ENCODE results near the gene TTC39A.

TTC39A gene

DNA sequence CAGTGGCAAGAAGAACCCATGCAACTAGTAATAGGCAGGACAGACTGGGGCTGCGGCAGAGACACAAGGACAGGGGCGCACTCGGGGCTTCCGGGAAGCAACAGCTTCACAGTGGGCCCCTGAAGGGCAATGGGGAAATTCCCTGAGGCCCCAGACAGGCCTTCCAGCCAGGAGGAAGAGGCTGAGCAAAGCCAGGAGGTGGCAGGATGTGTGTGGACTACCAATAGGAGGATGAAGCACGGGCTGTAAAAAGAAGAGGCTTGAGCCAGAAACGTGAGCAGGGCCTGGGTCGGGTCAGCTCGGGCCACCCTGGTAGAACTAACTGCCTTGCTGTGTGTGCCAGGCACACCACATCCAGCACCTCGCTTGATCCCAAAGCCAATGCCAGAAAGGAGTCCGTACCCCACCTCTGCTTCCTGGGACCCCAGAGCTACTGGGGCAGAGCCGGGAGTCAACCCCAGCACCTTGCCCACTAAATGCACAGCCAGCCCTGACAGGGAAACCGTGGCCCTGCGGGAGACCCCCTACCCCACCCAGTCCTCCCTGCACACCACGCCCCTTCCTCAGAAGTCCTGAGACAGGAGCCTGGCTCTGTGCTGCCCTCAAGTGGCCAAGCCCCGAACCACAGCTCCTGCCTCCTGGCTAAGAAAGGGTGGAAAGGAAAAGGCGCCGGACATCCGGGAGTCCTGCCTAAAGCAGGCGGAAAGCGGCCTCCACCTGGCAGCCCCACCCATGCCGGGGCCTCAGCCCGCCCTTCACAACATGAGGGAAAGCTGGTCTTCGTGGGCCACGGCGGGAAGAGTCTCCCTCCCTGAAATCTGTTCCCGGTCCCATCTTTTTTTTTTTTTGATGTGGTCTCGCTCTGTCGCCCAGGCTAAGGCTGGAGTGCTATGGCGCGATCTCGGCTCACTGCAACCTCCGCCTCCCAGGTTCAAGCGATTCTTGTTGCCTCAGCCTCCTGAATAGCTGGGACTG lies 33.7 kb downstream of the TTC39A start:
- DNase-seq, result peak; percentile 87

DNA sequence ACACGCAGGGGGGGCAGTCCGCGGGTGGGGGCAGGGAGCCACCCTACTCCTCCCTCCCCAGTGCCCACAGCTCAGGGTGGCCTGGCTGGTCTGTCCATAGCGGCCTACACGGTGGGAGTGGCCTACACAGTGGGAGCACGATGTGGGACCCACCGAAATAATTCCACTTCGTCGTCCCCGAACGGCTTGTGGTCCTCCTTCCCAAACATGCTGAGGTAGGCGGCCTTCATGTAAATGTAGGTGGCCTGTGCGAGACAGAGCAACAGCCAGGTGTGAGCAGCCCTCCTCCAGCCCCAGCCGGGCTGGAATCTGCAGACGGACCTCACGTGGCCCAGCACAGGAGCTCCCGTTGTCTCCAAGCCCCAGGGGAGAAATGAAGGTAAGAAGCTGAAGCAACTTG lies 34.4 kb downstream of the TTC39A start:
- DNase-seq, result no peak

DNA sequence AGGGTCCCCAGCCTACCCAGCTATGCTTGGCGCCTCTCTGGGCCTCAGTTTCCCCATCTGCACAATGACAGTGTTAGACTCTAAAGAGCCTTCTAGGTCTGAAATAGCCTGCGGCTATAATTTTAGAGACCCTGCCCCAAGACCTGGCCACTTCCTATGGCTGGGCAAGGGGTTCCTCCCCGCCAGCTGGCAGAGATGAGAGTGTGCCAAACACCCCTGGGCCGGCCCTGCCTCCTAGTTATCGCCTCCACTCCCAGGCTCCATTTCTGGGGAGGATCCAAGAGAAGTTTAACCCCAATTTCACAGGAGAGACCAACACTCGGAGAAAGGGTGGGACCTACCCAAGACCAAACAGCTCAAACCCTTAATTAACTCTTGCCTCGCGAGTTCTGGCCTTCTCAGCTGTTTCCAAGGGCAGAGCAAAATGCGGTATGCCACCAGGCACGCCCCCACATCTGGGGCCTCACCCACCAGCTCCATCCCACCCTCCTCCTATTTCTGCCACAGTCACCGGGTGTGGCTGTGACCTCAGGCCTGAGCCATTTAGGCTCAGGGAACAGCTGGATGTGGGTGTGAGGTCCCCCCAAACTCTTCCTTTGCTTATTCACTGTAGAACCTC lies 35.7 kb downstream of the TTC39A start:
- DNase-seq, result no peak

DNA sequence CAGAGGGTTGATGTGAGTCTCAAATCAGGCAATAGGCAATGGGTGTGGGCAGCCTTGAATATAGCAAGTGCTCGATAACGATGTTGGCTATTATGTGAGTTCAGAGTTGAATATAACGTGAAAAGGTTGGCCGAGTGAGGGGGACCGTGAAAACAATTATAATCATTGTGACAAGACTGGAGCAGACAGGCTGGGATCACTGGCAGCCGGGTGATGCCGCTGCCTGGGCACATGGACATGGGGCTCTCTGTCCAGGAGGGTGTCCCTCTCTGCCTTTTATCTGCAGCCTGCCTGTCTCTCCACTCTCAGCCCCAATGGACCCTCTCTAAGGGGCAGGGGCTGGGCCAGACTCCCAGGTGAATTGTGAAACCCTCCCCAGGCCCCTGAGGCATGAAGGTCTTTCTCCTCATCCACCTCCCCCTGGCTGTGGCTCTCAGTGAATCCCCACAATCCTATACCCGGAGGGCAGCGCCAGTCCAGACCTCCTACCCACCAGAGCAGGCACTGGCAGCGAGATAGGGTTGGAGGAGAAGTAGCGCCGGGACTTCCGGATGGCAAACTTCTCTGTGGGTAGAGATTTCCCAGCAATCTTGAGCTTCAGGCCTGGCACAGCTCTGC lies 36.4 kb downstream of the TTC39A start:
- DNase-seq, result no peak

DNA sequence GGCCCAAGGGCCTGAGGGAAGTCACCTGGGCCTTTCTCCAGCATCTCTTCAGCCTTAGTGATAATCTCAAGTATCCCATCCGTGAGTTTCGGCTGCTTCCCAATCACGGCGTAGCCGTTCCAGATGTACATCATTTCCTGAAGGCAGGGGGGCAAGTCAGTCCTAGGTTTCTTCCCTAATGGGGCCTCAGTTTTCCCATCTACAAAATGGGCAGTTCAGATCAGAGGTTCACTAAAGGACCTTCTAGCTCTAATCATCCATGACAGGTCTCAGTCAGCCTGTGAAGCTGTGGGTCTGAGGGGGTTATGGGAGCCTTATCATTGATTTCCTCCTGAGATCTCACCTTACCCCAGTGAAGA lies 39.9 kb downstream of the TTC39A start:
- DNase-seq, result no peak

DNA sequence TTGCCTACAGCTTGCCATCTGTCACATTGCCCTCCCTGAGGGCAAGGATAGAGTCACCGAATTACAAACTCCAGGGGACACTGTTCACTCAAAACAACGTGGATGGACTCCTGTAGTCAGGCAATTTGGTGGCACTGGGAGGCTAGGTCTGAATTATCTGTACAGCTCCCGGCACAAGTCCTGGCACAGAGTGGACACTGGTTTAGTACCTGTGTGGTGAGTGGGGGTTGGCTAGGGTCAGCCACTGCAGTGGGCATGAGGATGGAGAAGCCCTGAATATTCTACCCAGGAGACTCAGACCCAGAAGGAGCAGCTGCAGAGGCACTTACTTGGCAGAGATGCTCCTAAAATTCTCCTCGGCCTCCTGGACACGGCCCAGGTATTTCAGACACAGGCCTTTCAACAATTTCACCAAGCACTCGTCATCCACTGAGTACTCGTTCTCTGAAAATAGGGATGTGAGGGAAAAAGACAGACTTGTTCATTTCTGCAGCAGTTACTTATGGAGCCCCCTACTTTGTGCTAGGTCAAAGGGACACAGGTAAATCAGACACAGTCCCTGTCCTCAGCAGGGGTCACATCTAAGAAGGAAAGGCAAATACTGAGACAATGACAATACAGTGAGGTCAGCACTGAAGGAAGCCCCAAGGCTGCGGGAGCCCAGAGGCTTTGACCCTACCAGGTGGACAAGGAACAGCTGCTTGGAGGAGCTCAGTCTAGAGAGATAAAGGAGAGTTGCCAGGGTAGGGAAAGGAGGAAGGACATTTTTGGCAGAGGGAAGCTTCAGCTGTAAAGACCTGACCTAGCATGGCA lies 40.5 kb downstream of the TTC39A start:
- no peak for DNase-seq

DNA sequence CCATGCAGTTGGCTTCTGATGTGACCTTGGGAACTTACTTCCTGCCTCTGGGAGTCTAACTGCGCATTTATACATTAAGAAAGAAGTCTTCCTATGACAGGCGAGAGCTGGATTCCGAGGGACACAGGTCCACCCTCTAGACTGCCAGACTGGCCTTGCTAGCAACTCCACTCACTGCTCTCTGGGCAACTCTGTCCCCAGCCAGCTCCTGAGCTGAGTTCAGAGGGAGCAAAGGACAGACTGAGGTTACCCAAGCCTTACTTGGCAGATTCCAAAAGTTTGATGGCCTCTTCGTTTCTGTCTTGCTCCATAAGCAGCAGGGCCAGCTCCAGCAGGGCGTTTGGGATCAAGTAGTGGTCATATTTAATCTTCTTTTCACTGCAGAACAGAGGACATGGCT lies 41.8 kb downstream of the TTC39A start:
- DNase-seq, result no peak

DNA sequence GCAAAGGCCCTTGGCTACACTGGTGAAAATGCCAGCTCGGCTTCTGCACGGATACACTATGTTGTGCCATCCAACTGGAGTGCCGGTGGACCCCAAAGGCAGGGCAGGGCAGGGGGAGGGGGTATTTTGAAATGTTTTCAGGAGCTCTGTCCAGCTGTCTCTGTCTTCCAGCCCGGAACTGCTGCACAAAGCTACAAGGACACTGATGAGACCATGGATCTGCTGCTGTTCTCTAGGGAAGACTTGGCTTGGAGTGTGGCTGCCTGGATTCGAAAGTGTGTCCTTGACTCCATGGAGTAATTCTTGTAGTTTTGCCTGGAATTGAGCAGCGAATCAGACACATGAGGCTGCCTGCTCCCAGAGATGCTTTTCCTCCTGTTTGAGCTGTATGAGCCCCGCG lies 42.4 kb downstream of the TTC39A start:
- DNase-seq, result no peak

DNA sequence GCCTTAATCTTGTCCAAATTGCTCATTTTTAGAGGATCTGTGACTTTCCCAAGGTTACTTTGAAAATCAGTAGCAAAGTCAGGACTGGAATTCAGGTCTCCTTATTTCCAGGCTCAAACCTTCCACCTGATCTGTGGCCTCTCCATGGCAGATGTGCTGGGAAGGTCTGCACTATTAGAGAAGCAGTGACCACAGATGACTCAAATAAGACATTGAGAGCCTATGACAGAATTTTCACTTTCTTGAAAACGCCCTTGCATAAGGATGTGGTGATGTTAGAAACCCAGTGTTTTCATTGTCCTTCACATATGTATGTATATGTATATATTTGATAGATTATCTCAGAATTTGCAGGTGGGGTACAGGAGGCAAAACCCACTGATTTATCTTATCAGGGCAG lies 45.3 kb downstream of the TTC39A start:
- DNase-seq, result no peak

DNA sequence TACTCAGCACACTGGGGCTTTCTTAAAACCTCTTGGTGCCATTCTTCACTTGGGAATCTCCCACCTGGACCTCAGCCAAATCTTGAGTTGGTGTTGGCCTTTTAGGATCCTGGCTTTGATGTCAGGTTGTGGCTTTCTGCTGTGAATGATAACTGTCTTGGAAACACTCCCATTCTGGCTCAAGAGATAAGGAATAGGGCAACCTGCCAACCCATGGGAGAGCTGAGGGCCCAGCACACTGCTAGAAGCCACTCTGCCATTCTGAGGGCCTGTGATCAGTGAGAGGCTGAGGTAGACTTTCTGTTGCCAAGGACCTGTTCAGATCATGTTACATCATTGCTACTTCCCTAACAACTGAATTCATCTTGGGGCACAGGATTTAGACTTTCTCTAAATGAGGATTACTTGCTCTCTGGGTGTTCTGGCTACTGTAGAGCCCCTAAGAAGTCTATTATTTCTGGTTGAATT lies 45.8 kb downstream of the TTC39A start:
- DNase-seq, result peak; percentile 100

DNA sequence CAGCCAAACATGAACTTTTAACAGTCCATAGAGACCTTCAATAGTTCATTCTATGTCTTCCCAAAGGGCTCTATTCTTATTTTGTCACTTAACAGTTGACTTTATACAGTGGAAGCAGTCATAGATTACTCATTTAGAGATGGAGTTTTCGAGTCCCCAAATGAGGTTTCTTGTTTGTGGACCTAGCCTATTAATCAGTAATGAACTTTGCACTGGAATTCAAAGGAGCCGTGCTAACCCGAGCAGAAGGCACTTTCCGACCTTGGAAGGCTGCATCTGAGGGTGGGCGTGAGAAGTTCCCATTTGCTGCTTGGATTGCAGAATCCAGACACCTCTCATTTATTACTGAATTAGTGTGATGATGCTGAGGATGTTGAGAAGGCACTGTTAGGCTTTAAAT lies 46.4 kb downstream of the TTC39A start:
- no peak for DNase-seq

DNA sequence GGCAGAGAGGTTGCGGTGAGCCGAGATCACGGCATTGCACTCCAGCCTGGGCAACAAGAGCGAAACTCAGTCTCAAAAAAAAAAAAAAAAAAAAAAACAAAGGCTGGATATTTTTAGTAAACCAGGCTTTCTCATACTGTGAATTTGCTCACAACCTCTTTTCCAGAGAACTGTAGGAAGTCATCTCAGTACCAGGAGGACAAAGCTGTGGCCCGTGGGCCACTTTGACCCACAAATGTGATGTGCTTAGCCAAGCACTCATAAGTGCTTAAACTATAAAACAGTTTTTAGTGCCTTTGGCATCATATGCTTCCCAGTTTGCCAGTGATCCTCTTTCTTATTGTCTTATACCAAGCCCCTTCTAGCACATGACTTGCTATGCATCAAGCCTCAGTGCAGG lies 47.8 kb downstream of the TTC39A start:
- DNase-seq, result peak; percentile 26

DNA sequence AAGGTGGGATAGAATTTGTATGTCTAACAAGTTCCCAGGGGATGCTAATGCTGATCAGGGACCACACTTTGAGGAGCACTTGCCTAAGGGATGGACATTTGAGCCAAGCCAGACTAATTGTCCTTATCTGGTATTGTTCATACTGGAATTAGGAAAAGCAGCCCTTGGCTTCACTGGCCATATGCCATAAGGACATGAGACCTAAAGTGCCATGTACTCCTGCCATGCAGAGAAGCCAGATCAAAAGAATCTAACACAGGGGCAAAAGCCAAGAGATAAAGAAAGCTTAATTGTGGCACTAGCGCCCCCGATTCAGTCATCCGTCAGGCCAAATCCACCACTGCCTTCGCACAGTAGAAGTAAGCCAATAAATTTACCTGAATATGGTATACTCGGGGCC lies 48.6 kb downstream of the TTC39A start:
- DNase-seq, result peak; percentile 20

DNA sequence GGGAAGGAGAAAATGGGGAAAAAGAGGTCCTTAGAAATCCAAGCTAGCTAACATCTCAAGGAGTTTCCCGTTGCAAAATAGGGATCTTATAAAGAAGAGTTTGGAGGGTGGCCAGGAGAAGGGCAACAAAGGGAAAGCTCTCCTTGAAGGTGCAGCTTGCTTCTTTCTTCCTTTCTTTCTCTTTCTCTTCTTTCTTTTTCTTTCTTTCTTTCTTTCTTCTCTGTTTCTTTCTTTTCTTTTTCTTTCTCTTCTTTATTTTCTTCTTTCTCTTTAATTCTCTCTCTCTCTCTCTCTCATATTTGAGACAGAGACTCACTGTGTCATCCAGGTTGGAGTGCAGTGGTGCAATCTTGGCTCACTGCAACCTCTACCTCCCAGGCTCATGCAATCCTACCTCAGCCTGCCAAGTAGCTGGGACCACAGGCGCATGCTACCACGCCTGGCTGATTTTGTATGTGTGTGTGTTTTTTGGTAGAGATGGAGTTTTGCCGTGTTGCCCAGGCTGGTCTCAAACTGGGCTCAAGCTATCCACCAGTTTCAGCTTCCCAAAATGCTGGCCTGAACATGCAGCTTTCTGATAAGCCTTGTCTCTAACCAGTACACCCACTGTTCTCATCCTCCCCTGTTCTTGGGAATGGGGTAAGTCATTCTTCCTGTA lies 49.9 kb downstream of the TTC39A start:
- DNase-seq, result no peak

DNA sequence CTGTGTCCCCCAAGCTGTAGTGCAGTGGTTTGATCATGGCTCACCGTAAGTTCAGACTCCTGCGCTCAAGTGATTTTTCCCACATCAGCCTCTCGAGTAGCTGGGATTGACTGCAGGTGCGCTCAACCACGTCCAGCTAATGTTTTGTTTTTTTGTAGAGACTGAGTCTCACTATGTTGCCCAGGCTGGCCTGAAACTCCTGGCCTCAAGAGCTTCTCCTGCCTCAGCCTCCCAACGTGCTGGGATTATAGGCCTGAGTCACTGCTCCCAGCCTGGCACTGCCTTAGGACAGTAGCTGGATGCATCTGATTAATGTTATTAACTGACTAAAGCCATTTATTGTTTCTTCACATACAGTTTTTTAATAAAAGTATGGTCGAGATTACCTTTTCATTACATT lies 54.1 kb downstream of the TTC39A start:
- peak; percentile 84 for DNase-seq

DNA sequence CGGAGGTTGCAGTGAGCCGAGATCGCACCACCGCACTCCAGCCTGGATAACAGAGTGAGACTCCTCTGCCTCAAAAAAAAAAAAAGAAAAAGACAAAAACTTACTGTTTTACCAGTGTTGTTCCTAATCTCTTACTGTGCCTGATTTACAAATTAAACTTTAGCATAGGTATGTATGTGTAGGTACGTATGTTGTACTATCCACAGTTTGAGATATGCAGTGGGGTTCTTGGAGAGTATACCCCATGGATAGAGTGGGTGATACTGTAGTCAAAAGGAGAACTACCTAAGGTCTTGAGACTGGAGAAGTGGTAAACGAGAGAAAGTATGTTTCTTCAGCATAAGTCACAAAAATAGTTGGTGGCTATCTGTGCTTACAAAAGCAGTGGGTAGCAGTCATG lies 55.7 kb downstream of the TTC39A start:
- no peak for DNase-seq

DNA sequence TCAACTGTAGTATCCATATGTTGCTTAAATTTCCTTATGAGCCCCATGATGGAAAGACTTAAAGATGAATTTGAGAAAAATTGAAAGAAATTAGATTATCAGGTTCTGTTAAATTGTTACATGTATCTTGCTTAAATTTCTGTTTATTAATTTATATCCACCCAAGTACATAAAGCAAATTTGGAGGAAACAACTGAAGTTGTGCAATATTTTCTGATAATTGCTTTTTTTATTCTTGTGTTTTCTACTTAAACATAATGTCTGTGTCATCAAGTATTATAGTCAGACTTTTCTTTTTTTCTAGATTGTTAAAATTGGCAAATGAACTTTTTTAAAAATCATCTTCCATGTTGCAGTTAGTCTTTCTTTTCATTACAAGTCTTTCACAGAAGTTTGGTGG lies 57.4 kb downstream of the TTC39A start:
- DNase-seq, result no peak

DNA sequence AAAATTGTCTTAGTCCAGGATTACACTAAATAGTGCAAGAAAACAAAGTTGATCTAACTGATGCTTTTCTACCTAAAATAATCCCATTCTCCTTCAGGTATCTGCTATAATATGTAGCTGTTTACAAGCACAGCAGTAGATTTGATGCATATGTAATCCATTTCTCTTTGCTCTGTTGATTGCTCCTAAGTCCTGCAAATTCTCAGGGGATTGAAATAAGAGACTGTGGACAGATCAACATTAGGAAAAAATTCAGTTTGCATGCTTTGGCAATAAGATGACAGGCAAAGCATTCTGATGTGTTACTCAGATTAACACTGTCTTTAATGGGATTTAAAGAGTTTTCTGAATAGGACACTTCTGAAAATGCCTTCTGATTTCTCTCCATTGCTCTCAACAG lies 59.6 kb downstream of the TTC39A start:
- DNase-seq, result no peak

DNA sequence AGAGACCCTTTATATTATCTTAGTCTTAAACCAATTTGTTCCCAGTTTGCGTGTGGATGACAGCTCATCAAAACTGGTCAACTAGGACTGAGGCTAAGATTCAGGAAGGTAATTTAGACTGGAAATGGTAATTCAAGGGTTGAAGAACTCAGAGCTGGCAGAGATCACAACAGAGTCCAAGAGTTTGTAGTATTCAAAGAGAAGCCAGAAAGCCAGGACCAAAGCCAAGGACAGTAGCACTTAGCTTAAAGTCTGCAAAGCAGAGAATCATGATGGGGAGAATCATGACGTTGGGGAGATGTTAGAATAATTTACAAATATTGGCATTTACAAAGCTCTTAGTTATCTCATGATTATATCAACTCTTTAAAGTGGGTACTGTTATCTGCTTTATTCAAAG lies 61.7 kb downstream of the TTC39A start:
- no peak for DNase-seq

DNA sequence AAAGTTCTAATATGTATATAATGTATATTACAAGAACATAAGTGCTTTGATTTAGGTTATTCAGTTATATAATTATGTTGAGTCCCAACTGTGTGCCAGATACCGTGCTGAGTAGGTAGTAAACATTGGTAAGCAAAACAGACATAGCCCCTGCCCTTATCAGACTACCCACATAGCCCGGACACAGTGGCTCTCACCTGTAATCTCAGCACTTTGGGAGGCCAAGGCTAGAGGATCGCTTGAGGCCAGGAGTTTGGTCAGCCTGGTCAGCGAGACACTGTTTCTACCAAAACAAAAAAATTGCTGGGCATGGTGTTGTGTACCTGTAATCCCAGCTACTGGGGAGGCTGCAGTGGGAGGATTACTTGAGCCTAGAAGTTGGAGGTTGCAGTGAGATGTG lies 63.6 kb downstream of the TTC39A start:
- no peak for DNase-seq

DNA sequence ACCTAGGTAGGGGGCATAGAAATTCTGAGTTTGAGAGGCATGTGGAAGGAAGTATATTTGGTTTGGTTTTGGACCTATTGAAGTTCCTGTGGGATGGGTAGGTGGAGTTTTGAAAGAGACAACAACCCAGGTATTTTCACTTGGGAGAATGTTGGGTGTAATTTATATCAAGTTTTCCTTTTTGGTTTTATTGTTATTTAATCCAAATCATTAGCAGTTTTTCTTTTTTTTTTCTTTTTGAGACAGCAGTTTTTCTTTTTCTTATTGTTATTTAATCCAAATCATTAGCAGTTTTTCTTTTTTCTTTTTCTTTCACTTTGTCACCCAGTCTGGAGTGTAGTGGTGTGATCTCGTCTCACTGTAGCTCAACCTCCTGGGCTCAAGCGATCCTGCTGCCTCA lies 64.2 kb downstream of the TTC39A start:
- no peak for DNase-seq

DNA sequence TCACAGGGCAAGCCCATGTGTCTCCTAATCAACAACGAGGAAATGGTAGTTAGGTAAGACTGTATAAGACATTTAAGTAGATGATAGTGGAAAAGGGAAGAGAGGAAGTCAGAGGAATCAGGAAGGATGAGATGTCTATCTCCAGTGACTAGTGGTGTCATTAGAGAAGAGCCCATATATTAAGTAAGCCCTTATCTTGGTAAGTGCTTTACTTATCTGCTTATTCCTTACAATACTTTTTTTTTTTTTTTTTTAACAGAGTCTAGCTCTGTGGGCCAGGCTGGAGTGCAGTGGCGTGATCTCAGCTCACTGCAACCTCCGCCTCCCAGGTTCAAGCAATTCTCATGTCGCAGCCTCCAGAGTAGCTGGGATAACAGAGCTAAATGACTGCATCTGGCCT lies 64.7 kb downstream of the TTC39A start:
- no peak for DNase-seq

DNA sequence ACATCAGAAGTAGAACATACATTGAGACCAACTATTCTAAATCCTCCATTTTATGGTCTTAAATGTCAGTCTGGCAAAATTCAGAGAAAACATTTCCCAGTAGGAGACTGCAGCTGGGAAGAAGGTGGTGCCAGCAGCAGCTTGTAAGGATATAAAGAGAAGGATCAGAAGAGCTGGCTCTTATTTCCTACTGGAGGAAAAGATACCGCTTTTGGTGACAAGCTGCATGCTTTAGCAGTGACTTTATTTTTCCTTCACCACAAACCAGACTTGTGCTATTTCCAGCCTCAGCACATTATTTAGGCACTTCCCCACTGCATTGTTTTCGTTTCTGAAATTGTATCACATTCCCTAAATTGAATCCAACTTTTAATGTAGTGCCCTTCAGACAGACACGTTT lies 65.9 kb downstream of the TTC39A start:
- DNase-seq, result no peak
